ENCODE data around the gene CADM2.

The CADM2 gene

GRCh38 chr3:85821130-85821756, 862.5 kb downstream of the CADM2 start:
- Mint-ChIP-seq H3K36me3 (no peaks in the 10 kb centered on the region), H3K4me1 (ENCODE audit: low read depth) (no peaks in the 10 kb centered on the region), H3K4me3 (no peak overlapping the region), H3K9me3 (ENCODE audit: low read depth) (peaks cover 3% of the 10 kb centered on the region), H3K27me3 (no peaks in the 10 kb centered on the region), H3K27ac (no peak overlapping the region)

GRCh38 chr3:85835857-85836440, 877.2 kb downstream of the CADM2 start:
- H3K4me3 Mint-ChIP-seq: no peak overlapping the region
- H3K36me3 Mint-ChIP-seq: no peaks in the 10 kb centered on the region
- no peak overlapping the region for H3K27ac Mint-ChIP-seq
- peaks cover 9% of the 10 kb centered on the region for H3K9me3 Mint-ChIP-seq (ENCODE audit: low read depth)
- no peaks in the 10 kb centered on the region for H3K27me3 Mint-ChIP-seq
- H3K4me1 Mint-ChIP-seq (ENCODE audit: low read depth): no peaks in the 10 kb centered on the region

GRCh38 chr3:85837402-85837801, 878.6 kb downstream of the CADM2 start:
- Mint-ChIP-seq H3K9me3 (ENCODE audit: low read depth) (peaks cover 7% of the 10 kb centered on the region), H3K36me3 (no peaks in the 10 kb centered on the region), H3K27ac (no peak overlapping the region), H3K4me3 (no peak overlapping the region), H3K4me1 (ENCODE audit: low read depth) (no peaks in the 10 kb centered on the region), H3K27me3 (no peaks in the 10 kb centered on the region)

- Mint-ChIP-seq H3K9me3 (ENCODE audit: low read depth) (peaks cover 7% of the 10 kb centered on the region), H3K4me3 (no peak overlapping the region), H3K27ac (no peak overlapping the region), H3K4me1 (ENCODE audit: low read depth) (no peaks in the 10 kb centered on the region), H3K36me3 (no peaks in the 10 kb centered on the region), H3K27me3 (no peaks in the 10 kb centered on the region)
Observed at GRCh38 chr3:85838921-85839320, 880.1 kb downstream of the CADM2 start.

GRCh38 chr3:85842081-85842480, 883.3 kb downstream of the CADM2 start:
- Mint-ChIP-seq H3K27me3 (no peaks in the 10 kb centered on the region), H3K27ac (no peak overlapping the region), H3K4me1 (ENCODE audit: low read depth) (no peaks in the 10 kb centered on the region), H3K4me3 (no peak overlapping the region), H3K9me3 (ENCODE audit: low read depth) (peaks cover 3% of the 10 kb centered on the region), H3K36me3 (no peaks in the 10 kb centered on the region)

GRCh38 chr3:85846940-85847339, 888.2 kb downstream of the CADM2 start:
- Mint-ChIP-seq H3K36me3 (no peaks in the 10 kb centered on the region), H3K27ac (no peak overlapping the region), H3K4me3 (no peak overlapping the region), H3K4me1 (ENCODE audit: low read depth) (no peaks in the 10 kb centered on the region), H3K27me3 (no peaks in the 10 kb centered on the region), H3K9me3 (ENCODE audit: low read depth) (no peaks in the 10 kb centered on the region)

GRCh38 chr3:85851071-85851470, 892.3 kb downstream of the CADM2 start:
- Mint-ChIP-seq H3K4me3 (no peak overlapping the region), H3K36me3 (no peaks in the 10 kb centered on the region), H3K4me1 (ENCODE audit: low read depth) (no peaks in the 10 kb centered on the region), H3K9me3 (ENCODE audit: low read depth) (peaks cover 5% of the 10 kb centered on the region), H3K27ac (no peak overlapping the region), H3K27me3 (no peaks in the 10 kb centered on the region)

- Mint-ChIP-seq H3K4me3 (no peak overlapping the region), H3K27me3 (no peaks in the 10 kb centered on the region), H3K27ac (no peak overlapping the region), H3K9me3 (ENCODE audit: low read depth) (peaks cover 5% of the 10 kb centered on the region), H3K4me1 (ENCODE audit: low read depth) (no peaks in the 10 kb centered on the region), H3K36me3 (no peaks in the 10 kb centered on the region)
Observed at GRCh38 chr3:85853805-85854204, 895.0 kb downstream of the CADM2 start.

GRCh38 chr3:85862893-85863455, 904.2 kb downstream of the CADM2 start:
- Mint-ChIP-seq H3K27me3 (no peaks in the 10 kb centered on the region), H3K4me3 (no peak overlapping the region), H3K9me3 (ENCODE audit: low read depth) (peaks cover 3% of the 10 kb centered on the region), H3K27ac (no peak overlapping the region), H3K36me3 (no peaks in the 10 kb centered on the region), H3K4me1 (ENCODE audit: low read depth) (no peaks in the 10 kb centered on the region)

GRCh38 chr3:85864896-85865295, 906.1 kb downstream of the CADM2 start:
- Mint-ChIP-seq H3K27ac (no peak overlapping the region), H3K4me3 (no peak overlapping the region), H3K4me1 (ENCODE audit: low read depth) (no peaks in the 10 kb centered on the region), H3K36me3 (no peaks in the 10 kb centered on the region), H3K9me3 (ENCODE audit: low read depth) (no peaks in the 10 kb centered on the region), H3K27me3 (no peaks in the 10 kb centered on the region)

GRCh38 chr3:85867072-85867471, 908.3 kb downstream of the CADM2 start:
- Mint-ChIP-seq H3K9me3 (ENCODE audit: low read depth) (peaks cover 11% of the 10 kb centered on the region), H3K27me3 (no peaks in the 10 kb centered on the region), H3K27ac (no peak overlapping the region), H3K4me3 (no peak overlapping the region), H3K4me1 (ENCODE audit: low read depth) (no peaks in the 10 kb centered on the region), H3K36me3 (no peaks in the 10 kb centered on the region)

GRCh38 chr3:85875589-85875988, 916.8 kb downstream of the CADM2 start:
- H3K4me3 Mint-ChIP-seq: no peak overlapping the region

GRCh38 chr3:85877631-85878030, 918.8 kb downstream of the CADM2 start:
- H3K4me1 Mint-ChIP-seq (ENCODE audit: low read depth): no peaks in the 10 kb centered on the region
- H3K4me3 Mint-ChIP-seq: no peak overlapping the region
- H3K27ac Mint-ChIP-seq: no peak overlapping the region
- no peaks in the 10 kb centered on the region for H3K36me3 Mint-ChIP-seq
- H3K27me3 Mint-ChIP-seq: no peaks in the 10 kb centered on the region
- peaks cover 6% of the 10 kb centered on the region for H3K9me3 Mint-ChIP-seq (ENCODE audit: low read depth)

More at GRCh38 chr3:85875589-85875988, 916.8 kb downstream of the CADM2 start:
- Mint-ChIP-seq H3K4me1 (ENCODE audit: low read depth) (no peaks in the 10 kb centered on the region), H3K9me3 (ENCODE audit: low read depth) (peaks cover 9% of the 10 kb centered on the region), H3K27me3 (no peaks in the 10 kb centered on the region), H3K36me3 (no peaks in the 10 kb centered on the region), H3K27ac (no peak overlapping the region)

- Mint-ChIP-seq H3K27me3 (no peaks in the 10 kb centered on the region), H3K4me1 (ENCODE audit: low read depth) (no peaks in the 10 kb centered on the region), H3K27ac (no peak overlapping the region), H3K36me3 (no peaks in the 10 kb centered on the region), H3K4me3 (no peak overlapping the region), H3K9me3 (ENCODE audit: low read depth) (peaks cover 4% of the 10 kb centered on the region)
Observed at GRCh38 chr3:85881833-85882393, 923.1 kb downstream of the CADM2 start.

GRCh38 chr3:85890043-85890555, 931.3 kb downstream of the CADM2 start:
- Mint-ChIP-seq H3K4me1 (ENCODE audit: low read depth) (no peaks in the 10 kb centered on the region), H3K4me3 (no peak overlapping the region), H3K27ac (no peak overlapping the region), H3K36me3 (no peaks in the 10 kb centered on the region), H3K9me3 (ENCODE audit: low read depth) (peaks cover 9% of the 10 kb centered on the region), H3K27me3 (no peaks in the 10 kb centered on the region)
